GM20431 (cell line): ENCODE measurements around the gene EDA.
"Not testable (repeated sequence)": the region's sequence is repeated elsewhere in the genome, so short reads cannot be mapped to it uniquely, and the experiment has no call there.

Experiments
- in situ Hi-C: fragments of 300-500 bp; cut with MseI, MboI; formaldehyde crosslinking; loops from one replicate; pipeline ENCODE4 v1.15.0; 2020; ENCODE audit warnings: low sequenced_read_pairs; ENCODE audit not compliant: unreplicated experiment

Gene EDA

GRCh38 chrX:69914781-69915180 lies 298.9 kb downstream of the EDA start:
- in situ Hi-C loops, result no loop called here

- in situ Hi-C loops, result no loop called here
Observed at GRCh38 chrX:69919749-69920148, 303.8 kb downstream of the EDA start.

GRCh38 chrX:69932323-69932722 lies 316.4 kb downstream of the EDA start:
- in situ Hi-C loops, result no loop called here

GRCh38 chrX:69948276-69948797 lies 332.4 kb downstream of the EDA start:
- in situ Hi-C loops, result no loop called here

- in situ Hi-C loops, result no loop called here
Observed at GRCh38 chrX:69951753-69952152, 335.8 kb downstream of the EDA start.

GRCh38 chrX:69959712-69960111 lies 343.8 kb downstream of the EDA start:
- in situ Hi-C loops, result no loop called here

GRCh38 chrX:69961365-69962072 lies 345.6 kb downstream of the EDA start:
- in situ Hi-C loops, result no loop called here

GRCh38 chrX:69968950-69969349 lies 353.0 kb downstream of the EDA start:
- in situ Hi-C loops, result no loop called here

- in situ Hi-C loops, result no loop called here
Observed at GRCh38 chrX:69969460-69969859, 353.5 kb downstream of the EDA start.

GRCh38 chrX:69987691-69988090 lies 371.8 kb downstream of the EDA start:
- in situ Hi-C loops, result no loop called here

GRCh38 chrX:69988955-69989394 lies 373.1 kb downstream of the EDA start:
- in situ Hi-C loops, result no loop called here

- in situ Hi-C loops, result no loop called here
Observed at GRCh38 chrX:69991685-69992084, 375.8 kb downstream of the EDA start.

GRCh38 chrX:69993494-69993893 lies 377.6 kb downstream of the EDA start:
- in situ Hi-C loops, result no loop called here

- in situ Hi-C loops, result no loop called here
Observed at GRCh38 chrX:69995362-69996112, 379.6 kb downstream of the EDA start.

- in situ Hi-C loops, result no loop called here
Observed at GRCh38 chrX:69996113-69996468, 380.2 kb downstream of the EDA start.

- in situ Hi-C loops, result not testable (repeated sequence)
Observed at GRCh38 chrX:69998299-69998698, 382.4 kb downstream of the EDA start.

- in situ Hi-C loops, result no loop called here
Observed at GRCh38 chrX:70001269-70001668, 385.4 kb downstream of the EDA start.

- in situ Hi-C loops, result no loop called here
Observed at GRCh38 chrX:70001708-70002341, 385.9 kb downstream of the EDA start.

GRCh38 chrX:70007946-70008345 lies 392.0 kb downstream of the EDA start:
- in situ Hi-C loops, result no loop called here

- in situ Hi-C loops, result no loop called here
Observed at GRCh38 chrX:70009049-70009448, 393.1 kb downstream of the EDA start.

GRCh38 chrX:70009970-70010369 lies 394.1 kb downstream of the EDA start:
- in situ Hi-C loops, result no loop called here
